HepG2 (cell line): ENCODE measurements around the gene ZFP1. TPM values are rescaled to one million over a fixed set of nuclear protein-coding genes. Genes with fewer than 3 reads are reported as not detected.
"Not testable (repeated sequence)": the region's sequence is repeated elsewhere in the genome, so short reads cannot be mapped to it uniquely, and the experiment has no call there.

Source experiments
- ATAC-seq: fragments of 200-7000 bp; cut with Tn5 transposase; 3 replicates; pipeline ENCODE4 v1.9.1; 2020; ENCODE audit warnings: mild to moderate bottlenecking, moderate library complexity
- BruUV-seq: library from RNA; stranded (reverse); fragments of 400-500 nt; replicated peaks from 2 replicates; lab custom pipeline; 2021; lab: Mats Ljungman, UMichigan
- CTCF ChIA-PET: fragments of 300-600 bp; formaldehyde crosslinking; extraction: SDS; loops from one replicate; lab custom pipeline; 2021; ENCODE audit warnings: low total read pairs, inconsistent platforms, low intra/inter-chr PET ratio; lab: Yijun Ruan, JAX
- POLR2A ChIA-PET: fragments of 350-600 bp; sonication (Branson Sonifier 250); formaldehyde crosslinking; loops from one replicate; lab custom pipeline; 2020; ENCODE audit warnings: antibody characterized with exemption, inconsistent platforms; lab: Yijun Ruan, JAX
- DNase-seq: peaks from one replicate; pipeline ENCODE4 v3.0.0-alpha.2; 2015; ENCODE audit warnings: low spot score
- FAIRE-seq: peaks from 3 replicates; lab custom pipeline; 2011; peaks lifted over from hg19 to GRCh38; lab: Jason Lieb, UNC
- H2AFZ ChIP-seq: one replicate; pipeline ENCODE4 v1.6.1; 2011; ENCODE audit warnings: low read length, inconsistent platforms
- H3K27ac ChIP-seq: fragments of 300-600 bp; 3 replicates; pipeline ENCODE4 v1.8.0; 2011; ENCODE audit warnings: mixed run types, mild to moderate bottlenecking, mixed read lengths, low read length, inconsistent platforms; ENCODE audit not compliant: insufficient read depth; ENCODE audit errors: extremely low read length
- H3K27me3 ChIP-seq, 2 experiments: fragments of 200-600 bp in 1 of 2; 2 replicates in 1 of 2; 3 replicates in 1 of 2; pipeline versions ENCODE4 v1.6.0 to v1.8.0; 2011; ENCODE audit warnings: low read length in 2 of 2, mild to moderate bottlenecking in 2 of 2, moderate library complexity in 2 of 2, inconsistent platforms in 1 of 2; ENCODE audit not compliant: insufficient read depth in 2 of 2, control insufficient read depth in 1 of 2
- H3K36me3 ChIP-seq, 2 experiments: fragments of 200-600 bp in 1 of 2; replicated peaks in 1 of 2; 2 replicates in 1 of 2; 3 replicates in 1 of 2; pipeline versions ENCODE4 v1.5.1 to v1.8.0; 2011; ENCODE audit warnings: low read length in 2 of 2, inconsistent platforms in 1 of 2; ENCODE audit not compliant: insufficient read depth in 2 of 2, control insufficient read depth in 1 of 2
- H3K4me1 ChIP-seq: 2 replicates; pipeline ENCODE4 v1.5.1; 2012; ENCODE audit warnings: low read length, inconsistent platforms; ENCODE audit not compliant: insufficient read depth
- H3K4me2 ChIP-seq: 2 replicates; pipeline ENCODE4 v1.6.0; 2011; ENCODE audit warnings: low read depth, low read length, inconsistent platforms
- H3K4me3 ChIP-seq, 3 experiments: fragments of 200-600 bp in 1 of 3; sonication (generic), shearing (Covaris generic) in 1 of 3; replicated peaks in 1 of 3; 2 replicates each; pipeline ENCODE4 v1.5.1; 2011 to 2016; ENCODE audit warnings: low read length in 3 of 3, inconsistent platforms in 2 of 3, low read depth in 2 of 3, mild to moderate bottlenecking in 2 of 3, control low read depth in 1 of 3, mixed read lengths in 1 of 3; ENCODE audit not compliant: insufficient read depth in 1 of 3
- H3K79me2 ChIP-seq: one replicate; pipeline ENCODE4 v1.6.1; 2011; ENCODE audit warnings: low read length, inconsistent platforms; ENCODE audit not compliant: insufficient read depth
- H3K9ac ChIP-seq: 2 replicates; pipeline ENCODE4 v1.6.0; 2011; ENCODE audit warnings: mild to moderate bottlenecking, low read depth, low read length, inconsistent platforms; ENCODE audit not compliant: insufficient read depth
- H3K9me3 ChIP-seq: 2 replicates; pipeline ENCODE4 v1.5.1; 2012; ENCODE audit warnings: mild to moderate bottlenecking, low read length
- H4K20me1 ChIP-seq: 2 replicates; pipeline ENCODE4 v1.6.0; 2011; ENCODE audit warnings: inconsistent platforms, mild to moderate bottlenecking, low read length, moderate library complexity; ENCODE audit not compliant: insufficient read depth
- FOXK1 ChIP-seq: sonication (generic); formaldehyde crosslinking; IDR thresholded peaks from 2 replicates; pipeline ENCODE4 v1.4.0; 2020; ENCODE audit warnings: low read depth, missing genetic modification reagents, borderline replicate concordance
- FOXP1 ChIP-seq, 2 experiments: fragments of 450-650 bp in 1 of 2; IDR thresholded peaks; 2 replicates each; pipeline ENCODE4 v1.6.1; 2017 to 2018; ENCODE audit warnings: antibody characterized with exemption in 1 of 2
- FOXP4 ChIP-seq: sonication (generic); formaldehyde crosslinking; IDR thresholded peaks from 2 replicates; pipeline ENCODE4 v1.4.0; 2020; ENCODE audit warnings: missing genetic modification reagents
- HMG20A ChIP-seq: IDR thresholded peaks from 2 replicates; pipeline ENCODE4 v1.6.1; 2016; ENCODE audit warnings: borderline replicate concordance
- HOXD1 ChIP-seq: sonication (generic); formaldehyde crosslinking; IDR thresholded peaks from 2 replicates; pipeline ENCODE4 v1.5.0; 2020; ENCODE audit warnings: missing genetic modification reagents
- KDM1A ChIP-seq: IDR thresholded peaks from 2 replicates; pipeline ENCODE4 v1.6.1; 2016; ENCODE audit warnings: missing compliant biosample characterization
- MEIS1 ChIP-seq: sonication (generic); formaldehyde crosslinking; IDR thresholded peaks from 2 replicates; pipeline ENCODE4 v1.9.0; 2021; ENCODE audit warnings: mild to moderate bottlenecking, missing genetic modification reagents, moderate library complexity, borderline replicate concordance
- MIER3 ChIP-seq: IDR thresholded peaks from 2 replicates; pipeline ENCODE4 v1.6.1; 2016; ENCODE audit warnings: missing compliant biosample characterization, borderline replicate concordance
- NR2F2 ChIP-seq: IDR thresholded peaks from 2 replicates; pipeline ENCODE4 v1.6.1; 2012; ENCODE audit warnings: low read depth, inconsistent platforms, borderline replicate concordance
- NR2F6 ChIP-seq, 2 experiments: IDR thresholded peaks; 2 replicates each; pipeline ENCODE4 v1.6.1; 2016; ENCODE audit warnings: antibody characterized with exemption in 1 of 2, mild to moderate bottlenecking in 1 of 2
- SIX1 ChIP-seq: sonication (generic); formaldehyde crosslinking; IDR thresholded peaks from 2 replicates; pipeline ENCODE4 v1.4.0; 2020; ENCODE audit warnings: missing genetic modification reagents, borderline replicate concordance
- TCF7 ChIP-seq: sonication (generic); IDR thresholded peaks from 2 replicates; pipeline ENCODE4 v1.6.1; 2016; ENCODE audit warnings: antibody characterized with exemption, low read depth
- UBTF ChIP-seq: sonication (generic); formaldehyde crosslinking; IDR thresholded peaks from 2 replicates; pipeline ENCODE4 v1.4.0; 2020; ENCODE audit warnings: mild to moderate bottlenecking, missing genetic modification reagents
- ZMYM2 ChIP-seq: sonication (generic); formaldehyde crosslinking; IDR thresholded peaks from 2 replicates; pipeline ENCODE4 v1.8.0; 2022; ENCODE audit warnings: mild to moderate bottlenecking, missing genetic modification reagents
- ZMYM3 ChIP-seq: sonication (generic); formaldehyde crosslinking; IDR thresholded peaks from 2 replicates; pipeline ENCODE4 v1.5.1; 2020; ENCODE audit warnings: mild to moderate bottlenecking, missing genetic modification reagents
- ZNF230 ChIP-seq: sonication (generic); formaldehyde crosslinking; IDR thresholded peaks from 2 replicates; pipeline ENCODE4 v1.4.0; 2020; ENCODE audit warnings: mild to moderate bottlenecking, missing genetic modification reagents
- ZNF276 ChIP-seq: sonication (generic); formaldehyde crosslinking; IDR thresholded peaks from 2 replicates; pipeline ENCODE4 v1.4.0; 2020; ENCODE audit warnings: mild to moderate bottlenecking, low read depth, missing genetic modification reagents
- WGBS: methylation state at CpG from one replicate; pipeline ENCODE4 v1.1.6; 2017; ENCODE audit warnings: low lambda C conversion rate; 5-methylcytosine and 5-hydroxymethylcytosine counted together
- in situ Hi-C: cut with HindIII; loops from 2 replicates; pipeline ENCODE4 v1.10.0; 2017; ENCODE audit warnings: low pct_unique_long_range_greater_than_20kb; ENCODE audit not compliant: extremely low pct_ligation_motif_present
- intact Hi-C: fragments of 100-400 bp; cut with micrococcal nuclease; formaldehyde crosslinking; loops from one replicate; pipeline ENCODE4 v1.10.0; 2022; ENCODE audit not compliant: unreplicated experiment
- polyA plus RNA-seq, 8 experiments: library from polyadenylated mRNA; depleted of rRNA in 3 of 8; stranded (reverse) in 7 of 8; unstranded in 1 of 8; fragments of >200 nt; fragmentation: Illumina TruSeq in 4 of 8; extraction: Trizol in 4 of 8; gene quantifications; 2 replicates each; pipeline versions ENCODE4 v1.2.1 to v1.2.3, GENCODE V29; 2011 to 2016; ENCODE audit warnings: low read depth in 4 of 8, missing spikeins in 1 of 8, mixed read lengths in 1 of 8; ENCODE audit not compliant: insufficient read depth in 1 of 8
- total RNA-seq, 5 experiments: library from RNA; depleted of rRNA; stranded (reverse); fragments of >200 nt; fragmentation: Illumina TruSeq; extraction: Trizol; gene quantifications; 2 replicates each; pipeline ENCODE4 v1.2.3, GENCODE V29; 2016; ENCODE audit warnings: low read depth in 1 of 5

Gene ZFP1
- total and polyA plus RNA-seq, 2 of the 13 experiments (the other 11 are each of a cell fraction or from before 2014, with no cell fraction given) = 8.3 to 14.0 TPM

- H4K20me1 ChIP-seq; in situ Hi-C loops; BruUV-seq; H3K79me2 ChIP-seq; H3K27me3 ChIP-seq; CTCF ChIA-PET; H3K9me3 ChIP-seq; H2AFZ ChIP-seq; TF ChIP-seq FOXP1 (IDR thresholded peaks at IDR 0.05): not testable (repeated sequence)
- peak; percentile 91 for DNase-seq
- 6% methylated on average over 5 of the region's 5 CpGs for WGBS
- H3K4me2 ChIP-seq = peak overlapping the region; percentile 41
- intact Hi-C loops = loop anchor here (2.0 kb wide), 1 partner anchor 19 kb away; the partner anchor contains the start of gene ZFP1
- peak; percentile 84 for ATAC-seq
- H3K36me3 ChIP-seq = peaks cover 4 to 15% of the 10 kb centered on the region in 2 experiments; a peak in 3 of 5 replicates
- FAIRE-seq = peak; percentile 78
- peak overlapping the region in 1 of 3 experiments; percentile 23; a peak in 1 of 6 replicates for H3K4me3 ChIP-seq
- POLR2A ChIA-PET = interaction anchor here (0.6 to 2.0 kb wide), 5 partner anchors 10 to 281 kb away, joined by 3 to 9 read pairs (median 6); partner anchors contain the start of gene LDHD
- peak overlapping the region; percentile 44 for H3K9ac ChIP-seq
- H3K4me1 ChIP-seq = peaks cover 46% of the 10 kb centered on the region
- peak overlapping the region; percentile 76 for H3K27ac ChIP-seq
- TF ChIP-seq KDM1A (peak; percentile 75; the same call in 1 of the 2 replicates), MEIS1 (CRISPR knock-in tag) (peak; percentile 46; the same call in 1 of the 2 replicates), ZMYM3 (CRISPR knock-in tag) (peak; percentile 89; the same call in 1 of the 2 replicates), ZNF230 (CRISPR knock-in tag) (0 out of 2 replicates have a peak, but pooled peaks have one; percentile 13), NR2F6 (IDR thresholded peaks at IDR 0.05) (peak; percentile 98), NR2F6 (CRISPR knock-in tag; IDR thresholded peaks at IDR 0.05) (peak; percentile 96), FOXK1 (CRISPR knock-in tag) (peak; percentile 56; the same call in 1 of the 2 replicates), FOXP1 (CRISPR knock-in tag; IDR thresholded peaks at IDR 0.05) (peak; percentile 24; the same call in 1 of the 2 replicates), SIX1 (CRISPR knock-in tag) (peak; percentile 32; the same call in 1 of the 2 replicates), HMG20A (CRISPR knock-in tag) (peak; percentile 59; the same call in 1 of the 2 replicates), UBTF (CRISPR knock-in tag) (0 out of 2 replicates have a peak, but pooled peaks have one; percentile 10), FOXP4 (CRISPR knock-in tag) (peak; percentile 74), NR2F2 (peak; percentile 92), ZMYM2 (CRISPR knock-in tag) (0 out of 2 replicates have a peak, but pooled peaks have one; percentile 48), ZNF276 (peak; percentile 31; the same call in 1 of the 2 replicates), HOXD1 (CRISPR knock-in tag) (peak; percentile 89), TCF7 (peak; percentile 77), MIER3 (CRISPR knock-in tag) (peak; percentile 48; the same call in 1 of the 2 replicates)
These were observed 18.7 kb upstream of the ZFP1 start for GRCh38 chr16:75129421-75130149.
